NAMALWA (cell line): ENCODE measurements around the gene RFPL3.
"Not testable (repeated sequence)": the region's sequence is repeated elsewhere in the genome, so short reads cannot be mapped to it uniquely, and the experiment has no call there.

Experiments used
- DNase-seq: peaks from one replicate; pipeline ENCODE4 v3.0.0-alpha.2; 2015; ENCODE audit warnings: low spot score

Gene RFPL3

GRCh38 chr22:32331236-32331917 lies 26.3 kb upstream of the RFPL3 start:
- DNase-seq = no peak

GRCh38 chr22:32331918-32332725 lies 25.5 kb upstream of the RFPL3 start:
- DNase-seq = no peak

- no peak for DNase-seq
Measured at GRCh38 chr22:32333141-32333768, 24.4 kb upstream of the RFPL3 start.

GRCh38 chr22:32333769-32334659 lies 23.7 kb upstream of the RFPL3 start:
- DNase-seq = no peak

- DNase-seq = no peak
Measured at GRCh38 chr22:32334660-32335365, 22.9 kb upstream of the RFPL3 start.

GRCh38 chr22:32335471-32335870 lies 22.2 kb upstream of the RFPL3 start:
- DNase-seq = no peak

- DNase-seq = no peak
Measured at GRCh38 chr22:32336121-32336603, 21.5 kb upstream of the RFPL3 start.

- no peak for DNase-seq
Measured at GRCh38 chr22:32336771-32337424, 20.8 kb upstream of the RFPL3 start.

- not testable (repeated sequence) for DNase-seq
Measured at GRCh38 chr22:32337425-32337824, 20.2 kb upstream of the RFPL3 start.

- no peak for DNase-seq
Measured at GRCh38 chr22:32338757-32339156, 18.9 kb upstream of the RFPL3 start.

- DNase-seq = no peak
Measured at GRCh38 chr22:32339190-32340012, 18.3 kb upstream of the RFPL3 start.

- no peak for DNase-seq
Measured at GRCh38 chr22:32340411-32340810, 17.3 kb upstream of the RFPL3 start.

GRCh38 chr22:32341122-32341740 lies 16.4 kb upstream of the RFPL3 start:
- no peak for DNase-seq

GRCh38 chr22:32342977-32343376 lies 14.7 kb upstream of the RFPL3 start:
- DNase-seq = no peak

GRCh38 chr22:32343941-32344340 lies 13.7 kb upstream of the RFPL3 start:
- no peak for DNase-seq

- DNase-seq = no peak
Measured at GRCh38 chr22:32348031-32348611, 9.5 kb upstream of the RFPL3 start.

- DNase-seq = not testable (repeated sequence)
Measured at GRCh38 chr22:32351875-32352274, 5.8 kb upstream of the RFPL3 start.

GRCh38 chr22:32352681-32353080 lies 5.0 kb upstream of the RFPL3 start:
- no peak for DNase-seq

- no peak for DNase-seq
Measured at GRCh38 chr22:32353292-32353691, 4.4 kb upstream of the RFPL3 start.
